Testis (tissue), 3 donors: ENCODE results near the gene SEC24B. TPM values are rescaled to one million over a fixed set of nuclear protein-coding genes. Genes with fewer than 3 reads are reported as not detected.
"Not testable (repeated sequence)": the region's sequence is repeated elsewhere in the genome, so short reads cannot be mapped to it uniquely, and the experiment has no call there.

Experiments
- DNase-seq: peaks from one replicate; pipeline ENCODE4 v3.0.0-alpha.2; 2019
- H3K27ac ChIP-seq, 2 donors: fragments of 200-600 bp; sonication (generic); one replicate each; pipeline ENCODE4 v1.5.1; 2019
- H3K27me3 ChIP-seq: fragments of 200-600 bp; sonication (generic); one replicate; pipeline ENCODE4 v1.5.1; 2019
- H3K36me3 ChIP-seq: fragments of 200-600 bp; sonication (generic); one replicate; pipeline ENCODE4 v1.5.1; 2017; ENCODE audit warnings: low read depth; ENCODE audit errors: missing control alignments
- H3K4me1 ChIP-seq: fragments of 200-600 bp; sonication (generic); one replicate; pipeline ENCODE4 v1.5.1; 2019
- H3K4me3 ChIP-seq, 2 donors: fragments of 200-600 bp; sonication (generic); one replicate each; pipeline ENCODE4 v1.5.1; 2017 to 2019
- H3K9me3 ChIP-seq: fragments of 200-600 bp; sonication (generic); one replicate; pipeline ENCODE4 v1.5.1; 2017
- CTCF ChIP-seq, 3 experiments: fragments of 450-650 bp in 2 of 3; fragments of 200-600 bp in 1 of 3; sonication (generic) in 1 of 3; IDR thresholded peaks; one replicate each; pipeline ENCODE4 v1.5.1; 2016 to 2019; ENCODE audit warnings: antibody characterized with exemption in 3 of 3, mild to moderate bottlenecking in 2 of 3, moderate library complexity in 1 of 3
- POLR2A ChIP-seq: fragments of 450-650 bp; IDR thresholded peaks from one replicate; pipeline ENCODE4 v1.6.1; 2017; ENCODE audit warnings: antibody characterized with exemption, mild to moderate bottlenecking, moderate library complexity
- WGBS, 2 donors: methylation state at CpG; one replicate each; pipeline ENCODE4 v1.1.5; 2018; 5-methylcytosine and 5-hydroxymethylcytosine counted together
- intact Hi-C: fragments of 100-400 bp; cut with DNase I; formaldehyde crosslinking; loops from one replicate; pipeline ENCODE4 v1.15.1; 2023; ENCODE audit warnings: low total_unique reads
- polyA plus RNA-seq: library from polyadenylated mRNA; stranded (reverse); fragments of 350-450 nt; fragmentation: Illumina TruSeq; extraction: RNeasy Lipid Tissue Mini Kit (QIAGEN cat#74804); gene quantifications from one replicate; pipeline ENCODE4 v1.2.3, GENCODE V29; 2014; ENCODE audit warnings: low read depth, low replicate concordance; ENCODE audit not compliant: insufficient read depth
- total RNA-seq, 2 donors: library from RNA; depleted of rRNA; stranded (reverse); fragments of >200 nt; gene quantifications; one replicate each; pipeline ENCODE4 v1.2.3, GENCODE V29; 2016

SEC24B gene
- total and polyA plus RNA-seq, 3 donors from 2014 or later, result 22.7 to 38.6 (median 36.0) TPM

GRCh38 chr4:109441862-109442458 lies 8.3 kb downstream of the SEC24B start:
- Histone ChIP-seq H3K4me1 (no peaks in the 10 kb centered on the region), H3K4me3 (no peak overlapping the region), H3K36me3 (no peaks in the 10 kb centered on the region), H3K9me3 (no peaks in the 10 kb centered on the region), H3K27me3 (no peaks in the 10 kb centered on the region), H3K27ac (no peak overlapping the region)
- WGBS, 2 donors, result 95 to 98% methylated on average over 2 of the region's 2 CpGs
- DNase-seq, result no peak
- no peak for TF ChIP-seq CTCF (IDR thresholded peaks at IDR 0.05)
- TF ChIP-seq POLR2A, result no peak
- intact Hi-C loops, result no loop called here

- H3K9me3 ChIP-seq, result no peaks in the 10 kb centered on the region
- no peak for TF ChIP-seq POLR2A
- no peaks in the 10 kb centered on the region for H3K27me3 ChIP-seq
- H3K36me3 ChIP-seq, result no peaks in the 10 kb centered on the region
- no peak overlapping the region for H3K4me3 ChIP-seq
- intact Hi-C loops, result no loop called here
- DNase-seq, result no peak
- H3K4me1 ChIP-seq, result no peaks in the 10 kb centered on the region
- no peak overlapping the region for H3K27ac ChIP-seq
- 81 to 84% methylated on average over 2 of the region's 2 CpGs for WGBS, 2 donors
Measured at GRCh38 chr4:109444182-109444844, 10.7 kb downstream of the SEC24B start.

- TF ChIP-seq POLR2A, result no peak
- no peak for TF ChIP-seq CTCF (IDR thresholded peaks at IDR 0.05)
- no peak overlapping the region for H3K27ac ChIP-seq
- H3K4me1 ChIP-seq, result no peaks in the 10 kb centered on the region
- DNase-seq, result no peak
- no peaks in the 10 kb centered on the region for H3K36me3 ChIP-seq
- no peak overlapping the region for H3K4me3 ChIP-seq
- H3K9me3 ChIP-seq, result no peaks in the 10 kb centered on the region
- intact Hi-C loops, result no loop called here
- no peaks in the 10 kb centered on the region for H3K27me3 ChIP-seq
Measured at GRCh38 chr4:109447278-109447677, 13.7 kb downstream of the SEC24B start.

- WGBS, 2 donors, result 84 to 95% methylated on average over 3 of the region's 3 CpGs
- Histone ChIP-seq H3K27me3 (no peaks in the 10 kb centered on the region), H3K36me3 (no peaks in the 10 kb centered on the region), H3K9me3 (no peaks in the 10 kb centered on the region), H3K4me3 (no peak overlapping the region), H3K4me1 (no peaks in the 10 kb centered on the region), H3K27ac (no peak overlapping the region)
- TF ChIP-seq CTCF (IDR thresholded peaks at IDR 0.05), result no peak
- no peak for TF ChIP-seq POLR2A
- DNase-seq, result no peak
- intact Hi-C loops, result no loop called here
Measured at GRCh38 chr4:109451544-109452273, 18.1 kb downstream of the SEC24B start.

GRCh38 chr4:109453110-109453509 lies 19.5 kb downstream of the SEC24B start:
- H3K4me1 ChIP-seq, H3K9me3 ChIP-seq, H3K27me3 ChIP-seq, H3K4me3 ChIP-seq, DNase-seq, H3K36me3 ChIP-seq, intact Hi-C loops, H3K27ac ChIP-seq: not testable (repeated sequence)
- WGBS, 2 donors, result 97 to 100% methylated on average over 3 of the region's 3 CpGs
